ENCODE results near the gene ITGB5. TPM values are rescaled to one million over a fixed set of nuclear protein-coding genes. Genes with fewer than 3 reads are reported as not detected.

ITGB5 gene
- total RNA-seq, 1 donor: 229 TPM

GRCh38 chr3:124881976-124882697 is 5.0 kb downstream of the ITGB5 start:
- no peak for DNase-seq (ENCODE audit: low read depth)
- no peak overlapping the region for H3K4me3 ChIP-seq (ENCODE audit: low read depth, low read length)
- TF ChIP-seq, protein P1, sequence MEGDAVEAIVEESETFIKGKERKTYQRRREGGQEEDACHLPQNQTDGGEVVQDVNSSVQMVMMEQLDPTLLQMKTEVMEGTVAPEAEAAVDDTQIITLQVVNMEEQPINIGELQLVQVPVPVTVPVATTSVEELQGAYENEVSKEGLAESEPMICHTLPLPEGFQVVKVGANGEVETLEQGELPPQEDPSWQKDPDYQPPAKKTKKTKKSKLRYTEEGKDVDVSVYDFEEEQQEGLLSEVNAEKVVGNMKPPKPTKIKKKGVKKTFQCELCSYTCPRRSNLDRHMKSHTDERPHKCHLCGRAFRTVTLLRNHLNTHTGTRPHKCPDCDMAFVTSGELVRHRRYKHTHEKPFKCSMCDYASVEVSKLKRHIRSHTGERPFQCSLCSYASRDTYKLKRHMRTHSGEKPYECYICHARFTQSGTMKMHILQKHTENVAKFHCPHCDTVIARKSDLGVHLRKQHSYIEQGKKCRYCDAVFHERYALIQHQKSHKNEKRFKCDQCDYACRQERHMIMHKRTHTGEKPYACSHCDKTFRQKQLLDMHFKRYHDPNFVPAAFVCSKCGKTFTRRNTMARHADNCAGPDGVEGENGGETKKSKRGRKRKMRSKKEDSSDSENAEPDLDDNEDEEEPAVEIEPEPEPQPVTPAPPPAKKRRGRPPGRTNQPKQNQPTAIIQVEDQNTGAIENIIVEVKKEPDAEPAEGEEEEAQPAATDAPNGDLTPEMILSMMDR (IDR thresholded peaks at IDR 0.05; ENCODE audit: insufficient read depth, low read depth, low read length): no peak

GRCh38 chr3:124879337-124879680 is 7.9 kb downstream of the ITGB5 start:
- TF ChIP-seq, protein P1 (IDR thresholded peaks at IDR 0.05; ENCODE audit: insufficient read depth, low read depth, low read length): no peak
- no peak overlapping the region for H3K4me3 ChIP-seq (ENCODE audit: low read depth, low read length)
- DNase-seq (ENCODE audit: low read depth): no peak

DNA sequence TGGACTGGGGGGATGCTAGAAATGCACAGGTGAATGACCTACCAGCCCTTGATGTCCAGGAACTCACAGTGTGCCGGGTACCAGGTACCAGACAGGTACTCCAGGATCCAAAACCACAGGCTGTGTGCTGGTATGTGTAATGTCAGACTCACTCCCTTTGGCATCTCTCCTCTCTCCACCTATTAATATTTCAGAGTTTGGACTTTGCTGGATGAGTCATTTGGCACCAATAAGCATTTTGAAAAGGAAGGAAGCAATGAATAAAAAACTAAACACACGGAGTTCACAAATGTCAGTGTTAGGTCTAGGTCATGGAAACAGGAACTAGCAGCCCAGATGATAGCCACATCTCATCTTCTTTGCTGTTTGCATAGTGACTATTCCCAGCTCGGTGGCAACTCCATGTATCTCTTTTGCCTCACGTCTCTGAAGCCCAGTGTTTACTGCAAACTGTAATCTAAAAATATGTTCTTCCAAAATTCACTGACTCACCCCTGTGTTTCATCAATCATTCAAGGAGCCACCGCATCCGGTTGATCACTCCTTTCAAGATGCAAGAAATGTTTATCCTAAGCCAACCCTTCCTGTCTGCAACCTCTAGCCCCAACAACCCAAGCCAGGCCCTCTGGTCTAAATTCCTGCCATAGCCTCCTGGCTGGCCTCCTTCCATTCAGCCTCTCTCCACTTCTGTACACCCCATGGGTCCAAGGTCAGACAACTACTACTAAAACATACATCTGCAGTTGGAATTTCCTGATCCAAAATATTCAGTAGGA is 8.4 kb downstream of the ITGB5 start:
- no peak overlapping the region for H3K4me3 ChIP-seq (ENCODE audit: low read depth, low read length)
- TF ChIP-seq, protein P1 (IDR thresholded peaks at IDR 0.05; ENCODE audit: insufficient read depth, low read depth, low read length): no peak
- peak; percentile 98 for DNase-seq (ENCODE audit: low read depth)

GRCh38 chr3:124877674-124878073 is 9.5 kb downstream of the ITGB5 start:
- TF ChIP-seq, protein P1 (IDR thresholded peaks at IDR 0.05; ENCODE audit: insufficient read depth, low read depth, low read length): no peak
- no peak overlapping the region for H3K4me3 ChIP-seq (ENCODE audit: low read depth, low read length)
- no peak for DNase-seq (ENCODE audit: low read depth)

DNA sequence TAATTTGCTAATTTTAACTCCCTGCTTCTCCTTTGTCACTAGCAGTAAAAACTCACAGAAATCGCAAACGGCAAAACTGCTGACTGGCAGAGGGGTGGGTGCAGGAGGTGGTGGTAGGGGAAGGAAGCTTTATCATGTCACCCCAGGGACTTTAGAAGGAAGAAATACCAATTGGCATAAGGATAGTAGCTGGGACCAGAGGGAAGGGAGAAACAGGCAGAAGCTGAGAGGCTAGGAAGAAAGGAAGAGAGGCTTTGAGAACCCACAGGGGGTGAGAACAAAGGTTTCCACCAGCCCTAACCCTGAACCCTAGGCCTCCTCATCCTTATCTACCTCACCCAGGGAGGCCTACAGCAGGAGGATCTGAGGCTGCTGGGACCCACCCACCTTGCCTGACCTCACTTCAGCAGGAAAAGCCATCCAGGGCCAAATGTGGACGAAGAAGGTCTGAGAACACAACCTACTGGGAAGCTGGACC is 10.7 kb downstream of the ITGB5 start:
- TF ChIP-seq, protein P1 (IDR thresholded peaks at IDR 0.05; ENCODE audit: insufficient read depth, low read depth, low read length): no peak
- H3K4me3 ChIP-seq (ENCODE audit: low read depth, low read length): no peak overlapping the region
- no peak for DNase-seq (ENCODE audit: low read depth)

GRCh38 chr3:124873226-124873625 is 13.9 kb downstream of the ITGB5 start:
- H3K4me3 ChIP-seq (ENCODE audit: low read depth, low read length): no peak overlapping the region
- peak; percentile 44 for DNase-seq (ENCODE audit: low read depth)
- TF ChIP-seq, protein P1 (IDR thresholded peaks at IDR 0.05; ENCODE audit: insufficient read depth, low read depth, low read length): no peak
